ENCODE data around the gene FNIP1. TPM values are rescaled to one million over a fixed set of nuclear protein-coding genes. Genes with fewer than 3 reads are reported as not detected.

FNIP1 gene
- total RNA-seq, 3 donors from 2014 or later: 28.3 to 40.3 (median 33.2) TPM

- no peaks in the 10 kb centered on the region for H3K36me3 ChIP-seq (ENCODE audit: low read depth)
- ATAC-seq: no peak
- no peaks in the 10 kb centered on the region for H3K9me3 ChIP-seq
- no peak for TF ChIP-seq CTCF (IDR thresholded peaks at IDR 0.05)
- DNase-seq: no peak
- intact Hi-C loops (cut with DNase I, micrococcal nuclease): no loop called here
- H3K4me1 ChIP-seq (ENCODE audit: low read depth): no peaks in the 10 kb centered on the region
- H3K4me3 ChIP-seq: no peak overlapping the region
These were observed 179.5 kb downstream of the FNIP1 start for GRCh38 chr5:131617140-131617822.

DNA sequence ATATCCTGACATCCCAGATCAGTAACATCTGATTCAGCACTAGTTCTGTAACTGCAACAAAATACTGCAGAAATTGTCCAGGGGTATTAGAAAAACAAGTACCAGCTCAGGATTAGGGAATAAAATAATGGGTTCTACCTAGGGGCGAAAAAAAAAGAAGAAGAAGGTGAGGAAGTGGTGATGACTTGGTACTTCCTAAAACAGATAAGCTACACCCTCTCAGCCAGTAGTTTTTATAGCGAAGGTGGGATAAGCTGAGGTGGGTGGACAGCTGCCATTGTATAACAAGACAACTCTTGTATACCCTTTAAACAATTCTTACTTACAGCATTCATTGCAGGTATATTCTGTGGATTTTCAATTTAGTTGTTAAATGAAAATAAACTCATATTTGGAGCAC, 180.9 kb downstream of the FNIP1 start:
- Histone ChIP-seq H3K4me1 (ENCODE audit: low read depth) (no peaks in the 10 kb centered on the region), H3K4me3 (no peak overlapping the region), H3K36me3 (ENCODE audit: low read depth) (no peaks in the 10 kb centered on the region), H3K9me3 (no peaks in the 10 kb centered on the region)
- ATAC-seq: no peak
- intact Hi-C loops (cut with DNase I, micrococcal nuclease): no loop called here
- DNase-seq: no peak
- TF ChIP-seq CTCF (IDR thresholded peaks at IDR 0.05): no peak

DNA sequence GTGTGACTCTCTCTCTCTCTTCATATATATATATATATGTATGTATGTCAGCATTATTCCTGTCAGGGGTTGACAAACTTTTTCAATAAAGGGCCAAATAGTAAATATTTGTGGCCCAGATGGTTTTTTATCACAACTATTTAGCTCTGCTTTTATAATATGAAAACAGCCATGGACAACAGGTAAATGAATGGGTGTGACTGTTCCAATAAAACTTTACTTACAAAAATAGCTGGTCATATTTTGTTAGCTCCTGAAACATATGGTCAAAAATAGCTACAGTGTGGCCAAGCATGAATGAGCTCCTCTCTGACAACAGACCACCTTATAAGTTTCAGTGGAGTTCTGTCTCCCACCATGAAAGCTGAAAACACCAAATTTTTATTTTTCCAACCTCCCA, 183.4 kb downstream of the FNIP1 start:
- Histone ChIP-seq H3K4me1 (ENCODE audit: low read depth) (no peaks in the 10 kb centered on the region), H3K9me3 (no peaks in the 10 kb centered on the region), H3K36me3 (ENCODE audit: low read depth) (no peaks in the 10 kb centered on the region), H3K4me3 (no peak overlapping the region)
- intact Hi-C loops (cut with DNase I, micrococcal nuclease): no loop called here
- ATAC-seq (no peak), DNase-seq (no peak)
- no peak for TF ChIP-seq CTCF (IDR thresholded peaks at IDR 0.05)

- no peaks in the 10 kb centered on the region for H3K9me3 ChIP-seq
- no peak for ATAC-seq
- no peak overlapping the region for H3K4me3 ChIP-seq
- DNase-seq: no peak
- H3K4me1 ChIP-seq (ENCODE audit: low read depth): no peaks in the 10 kb centered on the region
- TF ChIP-seq CTCF (IDR thresholded peaks at IDR 0.05): no peak
- intact Hi-C loops (cut with DNase I, micrococcal nuclease): no loop called here
- H3K36me3 ChIP-seq (ENCODE audit: low read depth): no peaks in the 10 kb centered on the region
These were observed 185.8 kb downstream of the FNIP1 start for GRCh38 chr5:131611064-131611381.

GRCh38 chr5:131610198-131611063, 186.4 kb downstream of the FNIP1 start:
- Histone ChIP-seq H3K36me3 (ENCODE audit: low read depth) (no peaks in the 10 kb centered on the region), H3K4me3 (no peak overlapping the region), H3K9me3 (no peaks in the 10 kb centered on the region), H3K4me1 (ENCODE audit: low read depth) (no peaks in the 10 kb centered on the region)
- ATAC-seq (no peak), DNase-seq (no peak)
- intact Hi-C loops (cut with DNase I, micrococcal nuclease): no loop called here
- TF ChIP-seq CTCF (IDR thresholded peaks at IDR 0.05): no peak

Measured in mucosa of descending colon (tissue), 3 donors.